Esophagus (tissue), 2 donors: ENCODE results near the gene KCNMA1. TPM values are rescaled to one million over a fixed set of nuclear protein-coding genes. Genes with fewer than 3 reads are reported as not detected.
"Not testable (repeated sequence)": the region's sequence is repeated elsewhere in the genome, so short reads cannot be mapped to it uniquely, and the experiment has no call there.

ENCODE experiments used
- H3K27ac ChIP-seq, 2 donors: one replicate each; pipeline ENCODE4 v1.5.1; 2013; ENCODE audit warnings: low read depth in 2 of 2, mild to moderate bottlenecking in 2 of 2, inconsistent platforms in 1 of 2, low read length in 1 of 2, moderate library complexity in 1 of 2
- H3K27me3 ChIP-seq, 2 donors: one replicate each; pipeline ENCODE4 v1.6.1; 2013; ENCODE audit warnings: low read length in 2 of 2, control low read depth in 1 of 2, mild to moderate bottlenecking in 1 of 2; ENCODE audit not compliant: insufficient read depth in 2 of 2, control insufficient read depth in 1 of 2
- H3K36me3 ChIP-seq, 2 donors: one replicate each; pipeline ENCODE4 v1.6.1; 2013; ENCODE audit warnings: low read length in 1 of 2; ENCODE audit not compliant: control insufficient read depth in 2 of 2, insufficient read depth in 2 of 2
- H3K4me1 ChIP-seq, 2 donors: one replicate each; pipeline ENCODE4 v1.6.1; 2013; ENCODE audit warnings: low read length in 1 of 2; ENCODE audit not compliant: control insufficient read depth in 2 of 2, insufficient read depth in 2 of 2
- H3K4me3 ChIP-seq, 2 donors: one replicate each; pipeline ENCODE4 v1.5.1; 2013; ENCODE audit warnings: low read length in 2 of 2, mild to moderate bottlenecking in 2 of 2, low read depth in 1 of 2, moderate library complexity in 1 of 2
- H3K9me3 ChIP-seq, 2 donors: one replicate each; pipeline ENCODE4 v1.6.1; 2013; ENCODE audit warnings: mild to moderate bottlenecking in 2 of 2, low read depth in 1 of 2, low read length in 1 of 2, moderate library complexity in 1 of 2; ENCODE audit not compliant: control insufficient read depth in 2 of 2, insufficient read depth in 1 of 2
- WGBS, 2 donors: extraction: QIAGEN DNeasy Blood & Tissue Kit; methylation state at CpG; one replicate each; pipeline ENCODE4 v1.1.7; 2013; 5-methylcytosine and 5-hydroxymethylcytosine counted together
- polyA plus RNA-seq, 2 donors: library from polyadenylated mRNA; stranded (reverse); fragments of 200-250 nt; gene quantifications; one replicate each; pipeline ENCODE4 v1.2.3, GENCODE V29; 2013
- donor health status: healthy with polysubstance abuse.
- donor health status: Bipolar disorder and iron deficiency.

The KCNMA1 gene
- polyA plus RNA-seq, 2 donors, result 8.4 to 11.2 TPM

DNA sequence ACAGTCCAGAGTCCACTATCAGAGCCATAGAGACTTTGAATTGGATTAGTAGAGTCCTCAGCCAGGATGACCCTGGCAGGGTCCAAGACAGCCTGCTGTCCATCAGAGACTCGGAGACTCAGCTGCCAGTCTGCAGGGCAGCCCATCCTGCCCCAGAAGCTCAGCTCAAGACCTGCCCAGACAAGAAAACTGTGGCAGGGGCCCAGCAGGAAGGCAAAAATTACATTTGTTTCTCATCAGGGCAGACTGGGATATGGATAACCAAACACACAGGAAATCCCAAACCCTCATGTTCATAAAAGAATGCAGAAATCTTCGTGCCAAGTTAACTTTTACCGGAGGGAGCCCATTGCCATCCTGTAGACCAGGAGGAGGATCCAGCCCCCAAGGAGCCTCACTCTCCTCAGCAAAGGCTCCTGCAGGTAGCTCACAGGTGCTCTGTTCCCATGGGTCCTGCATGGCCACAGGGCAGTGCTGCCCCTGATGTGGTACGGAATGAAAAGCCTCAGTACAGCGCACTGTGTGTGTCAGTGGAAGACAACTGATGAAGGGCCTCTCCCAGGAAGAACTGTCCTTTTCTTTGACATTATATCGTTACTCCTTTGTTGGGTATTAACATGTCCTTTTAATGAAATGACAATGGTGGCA lies 222.2 kb downstream of the KCNMA1 start:
- H3K27ac ChIP-seq, result no peak overlapping the region
- 54 to 56% methylated on average over 6 of the region's 6 CpGs for WGBS, 2 donors
- no peaks in the 10 kb centered on the region for H3K9me3 ChIP-seq
- H3K4me3 ChIP-seq, result no peak overlapping the region
- H3K36me3 ChIP-seq, result no peaks in the 10 kb centered on the region
- H3K27me3 ChIP-seq, result no peaks in the 10 kb centered on the region
- H3K4me1 ChIP-seq, result peaks cover 4 to 35% of the 10 kb centered on the region in 2 donors

DNA sequence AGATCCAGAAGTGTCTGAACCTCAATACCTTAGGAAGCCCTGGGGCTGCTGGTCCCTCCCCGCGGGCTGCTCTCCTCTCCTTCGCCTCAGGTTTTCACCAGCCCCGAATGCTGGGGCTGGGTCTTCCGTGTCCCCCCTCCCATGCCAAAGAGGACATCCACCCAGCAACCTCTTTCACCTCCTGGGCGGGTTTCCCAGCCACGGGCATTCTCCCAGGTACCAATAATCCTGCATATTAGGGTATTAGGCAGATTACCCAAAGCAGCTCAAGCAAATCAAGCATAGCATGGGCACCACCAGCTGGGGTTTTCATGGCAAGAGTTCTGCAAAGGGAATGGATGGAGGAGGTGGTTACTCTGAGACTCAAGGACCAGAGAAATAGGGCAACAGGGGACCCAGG lies 224.4 kb downstream of the KCNMA1 start:
- H3K4me1 ChIP-seq, result peaks cover 4 to 47% of the 10 kb centered on the region in 2 donors
- 59 to 65% methylated on average over 7 of the region's 7 CpGs for WGBS, 2 donors
- H3K27me3 ChIP-seq, result no peaks in the 10 kb centered on the region
- no peak overlapping the region for H3K27ac ChIP-seq
- H3K9me3 ChIP-seq, result no peaks in the 10 kb centered on the region
- no peaks in the 10 kb centered on the region for H3K36me3 ChIP-seq
- H3K4me3 ChIP-seq, result no peak overlapping the region

DNA sequence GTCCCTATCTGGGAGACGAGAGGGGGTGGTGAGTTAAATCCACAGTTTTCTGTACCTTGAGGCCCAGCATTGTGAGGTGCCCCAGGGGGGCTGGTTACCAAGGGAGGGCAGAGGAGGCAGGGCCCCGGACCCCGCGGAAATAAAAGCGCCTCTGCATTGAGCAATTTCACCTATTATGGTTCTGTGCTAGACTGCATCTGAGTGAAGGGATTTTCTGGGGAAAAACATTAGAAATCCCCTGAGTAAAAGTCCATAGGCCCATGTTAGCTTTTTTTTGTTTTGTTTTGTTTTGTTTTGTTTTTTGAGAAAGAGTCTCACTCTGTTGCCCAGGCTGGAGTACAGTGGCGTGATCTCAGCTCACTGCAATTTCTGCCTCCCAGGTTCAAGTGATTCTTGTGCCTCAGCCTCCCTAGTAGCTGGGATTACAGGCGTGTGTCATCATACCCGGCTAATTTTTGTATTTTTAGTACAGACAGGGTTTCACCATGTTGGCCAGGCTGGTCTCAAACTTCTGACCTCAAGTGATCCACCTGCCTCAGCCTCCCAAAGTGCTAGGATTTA lies 225.0 kb downstream of the KCNMA1 start:
- H3K36me3 ChIP-seq, H3K9me3 ChIP-seq, H3K27ac ChIP-seq, H3K4me3 ChIP-seq, H3K27me3 ChIP-seq: not testable (repeated sequence)
- WGBS, 2 donors, result 81 to 83% methylated on average over 8 of the region's 8 CpGs
- peaks cover 2 to 44% of the 10 kb centered on the region in 2 donors for H3K4me1 ChIP-seq

DNA sequence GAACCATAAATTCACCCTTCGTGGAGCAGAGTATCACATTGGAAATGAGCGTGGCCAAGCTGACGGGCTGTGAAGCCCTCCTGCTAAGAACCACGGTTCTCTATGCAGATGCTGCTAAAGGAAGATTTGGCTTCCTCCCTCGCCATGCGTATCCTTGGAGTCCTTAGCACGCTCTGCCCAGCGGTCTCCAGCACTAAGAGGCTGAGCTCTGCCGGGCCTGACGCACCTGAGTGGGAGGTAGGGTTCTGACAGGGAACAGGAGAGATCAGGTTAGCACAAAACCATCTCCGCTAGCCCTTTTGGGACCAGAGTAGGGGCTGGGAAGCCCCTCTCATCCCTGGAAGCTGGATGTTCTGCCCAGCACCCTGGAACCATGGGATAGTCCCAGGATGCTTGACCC lies 225.8 kb downstream of the KCNMA1 start:
- Histone ChIP-seq H3K27me3 (no peaks in the 10 kb centered on the region), H3K9me3 (no peaks in the 10 kb centered on the region), H3K27ac (no peak overlapping the region), H3K4me3 (no peak overlapping the region), H3K4me1 (peaks cover 0 to 41% of the 10 kb centered on the region in 2 donors), H3K36me3 (no peaks in the 10 kb centered on the region)
- WGBS, 2 donors, result 89% methylated on average over 11 of the region's 11 CpGs

DNA sequence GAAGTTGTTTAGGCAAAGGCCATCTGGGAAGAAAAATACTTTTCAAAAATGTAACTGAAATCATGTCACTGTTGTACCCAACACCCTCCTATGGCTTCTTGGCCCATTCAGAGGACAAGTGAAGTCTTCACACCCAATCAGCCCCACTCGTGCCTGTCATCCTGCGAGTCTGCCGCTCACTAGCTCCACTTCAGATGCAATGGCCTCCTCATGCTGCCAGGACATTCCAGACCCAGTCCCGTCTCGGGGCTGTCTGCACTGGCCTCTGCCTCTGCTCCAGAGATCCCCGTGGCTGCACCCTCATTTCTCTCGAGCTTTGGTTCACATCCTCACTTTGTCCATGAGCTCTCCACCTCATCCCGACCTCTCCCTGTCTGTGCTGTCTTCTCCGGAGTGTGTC lies 227.1 kb downstream of the KCNMA1 start:
- H3K27me3 ChIP-seq, result no peaks in the 10 kb centered on the region
- no peaks in the 10 kb centered on the region for H3K9me3 ChIP-seq
- H3K4me1 ChIP-seq, result peaks cover 4 to 41% of the 10 kb centered on the region in 2 donors
- peak overlapping the region; percentile 14 to 38 for H3K27ac ChIP-seq
- H3K4me3 ChIP-seq, result no peak overlapping the region
- H3K36me3 ChIP-seq, result no peaks in the 10 kb centered on the region
- WGBS, 2 donors, result 50 to 52% methylated on average over 9 of the region's 9 CpGs

DNA sequence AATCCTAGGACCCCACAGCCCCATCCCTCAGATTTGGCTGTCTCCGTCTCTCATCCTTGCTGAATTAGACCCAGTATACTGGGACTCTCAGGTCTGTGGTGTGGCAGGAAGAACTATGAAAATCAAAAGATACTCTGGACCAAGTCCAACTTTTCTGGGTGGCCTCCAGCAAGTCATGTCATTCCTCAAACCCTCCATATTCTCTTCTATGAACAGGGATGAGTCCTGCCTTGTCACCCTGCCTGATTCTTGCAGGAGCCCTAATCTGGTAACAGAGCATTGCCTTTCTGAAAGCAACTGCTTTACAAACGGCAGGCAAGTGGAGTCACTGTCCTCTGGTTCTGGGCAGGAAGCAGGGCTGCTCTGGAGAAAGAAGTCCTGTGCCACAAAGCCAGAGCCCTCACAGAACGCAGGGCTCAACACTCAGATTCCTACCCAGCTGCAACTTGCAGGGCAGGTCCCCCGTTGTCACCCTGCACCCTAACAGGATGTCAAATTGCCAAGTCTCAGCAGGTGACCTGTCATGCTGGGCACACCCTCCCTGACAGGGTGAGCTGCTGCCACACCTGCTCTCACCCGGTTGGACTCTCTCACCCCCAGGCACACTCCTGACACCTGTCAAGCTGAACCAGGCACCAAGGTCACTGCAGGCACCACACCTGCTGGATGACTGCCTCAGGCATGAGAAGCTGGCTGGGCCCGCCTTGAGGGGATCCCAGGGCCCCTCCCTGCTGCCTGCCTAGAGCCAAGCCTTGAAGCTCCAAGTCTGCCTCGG lies 227.7 kb downstream of the KCNMA1 start:
- Histone ChIP-seq H3K36me3 (no peaks in the 10 kb centered on the region), H3K4me3 (no peak overlapping the region), H3K4me1 (peaks cover 4 to 37% of the 10 kb centered on the region in 2 donors), H3K9me3 (no peaks in the 10 kb centered on the region), H3K27me3 (no peaks in the 10 kb centered on the region), H3K27ac (peak overlapping the region; percentile 46 to 70)
- 35 to 36% methylated on average over 7 of the region's 7 CpGs for WGBS, 2 donors

DNA sequence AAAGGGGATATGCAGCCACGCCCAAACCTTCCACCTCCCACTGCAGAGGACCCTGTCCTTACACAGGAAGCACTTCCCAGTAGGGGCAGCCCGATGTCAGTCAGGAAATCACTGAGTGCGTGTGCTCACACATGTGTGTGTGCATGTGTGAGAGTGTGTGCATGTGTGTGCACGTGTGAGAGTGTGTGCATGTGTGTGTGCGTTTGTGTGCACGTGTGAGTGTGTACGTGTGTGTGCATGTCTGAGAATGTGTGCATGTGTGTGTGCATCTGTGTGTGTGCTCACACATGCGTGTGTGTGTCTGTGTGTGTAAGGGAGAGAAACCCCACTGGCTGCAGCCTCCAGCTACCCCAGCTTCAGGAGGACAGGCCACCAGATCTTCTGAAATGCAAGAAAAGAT lies 229.3 kb downstream of the KCNMA1 start:
- Histone ChIP-seq H3K27ac (no peak overlapping the region), H3K4me1 (peaks cover 4 to 36% of the 10 kb centered on the region in 2 donors), H3K9me3 (no peaks in the 10 kb centered on the region), H3K27me3 (no peaks in the 10 kb centered on the region), H3K36me3 (no peaks in the 10 kb centered on the region), H3K4me3 (no peak overlapping the region)
- 87 to 90% methylated on average over 8 of the region's 8 CpGs for WGBS, 2 donors

DNA sequence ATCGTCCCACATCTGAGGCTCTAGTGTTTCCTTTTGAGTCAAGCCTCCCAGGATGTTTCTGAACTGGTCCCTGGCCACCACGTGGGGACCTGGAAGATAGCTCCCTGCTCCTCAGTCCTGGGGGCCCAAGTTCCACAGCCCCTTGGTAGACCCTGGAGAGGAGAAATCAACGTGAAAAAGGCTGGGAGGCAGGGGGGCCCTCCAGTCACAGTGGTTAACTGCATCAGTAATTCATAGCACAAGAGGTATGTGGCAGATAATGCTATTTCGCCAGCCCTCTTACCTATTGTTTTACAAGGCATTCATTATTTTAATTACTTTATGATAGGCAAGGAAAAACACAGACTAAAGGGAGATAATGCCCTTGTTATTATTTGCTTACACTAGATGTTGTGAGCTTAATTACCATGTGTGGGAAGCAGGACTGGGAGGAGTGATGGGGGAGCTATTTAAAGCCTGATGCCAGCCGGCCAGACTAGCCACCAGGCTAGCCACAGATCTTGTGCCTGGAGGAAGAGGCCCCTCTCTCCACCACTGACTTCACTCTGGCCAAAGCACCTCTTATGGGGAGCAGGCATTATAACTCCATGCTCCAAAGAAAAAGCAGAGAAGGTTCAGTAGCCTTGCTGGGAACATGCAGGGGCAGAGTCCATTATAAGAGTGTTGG lies 230.7 kb downstream of the KCNMA1 start:
- Histone ChIP-seq H3K27me3 (no peaks in the 10 kb centered on the region), H3K36me3 (peaks cover 0 to 3% of the 10 kb centered on the region in 2 donors), H3K4me1 (peaks cover 4 to 34% of the 10 kb centered on the region in 2 donors), H3K9me3 (no peaks in the 10 kb centered on the region), H3K27ac (no peak overlapping the region), H3K4me3 (no peak overlapping the region)
- 64 to 70% methylated on average over 5 of the region's 5 CpGs for WGBS, 2 donors

DNA sequence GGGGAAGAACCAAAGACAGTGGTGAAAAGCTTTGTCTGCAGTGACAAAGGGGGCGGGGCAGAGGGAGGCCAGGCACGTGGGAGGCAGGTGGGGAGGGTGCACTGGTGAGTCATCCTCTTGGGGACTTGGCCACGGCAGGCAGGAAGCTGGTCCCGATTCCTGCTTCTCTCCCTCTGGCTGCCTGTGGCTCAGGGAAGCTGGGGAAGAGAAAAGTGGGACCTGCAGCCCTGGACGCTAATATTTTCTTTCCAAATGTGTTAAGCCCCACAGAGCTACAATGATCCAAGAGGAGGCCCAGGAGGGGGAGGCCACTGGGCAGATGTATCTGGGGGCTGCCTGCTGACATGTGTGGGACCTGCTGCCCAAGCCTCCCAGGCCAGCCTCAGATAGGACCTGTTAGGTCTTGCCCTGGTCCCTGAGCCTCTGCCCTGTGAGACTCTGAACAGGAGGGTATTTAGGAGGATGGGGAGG lies 231.8 kb downstream of the KCNMA1 start:
- peaks cover 0 to 3% of the 10 kb centered on the region in 2 donors for H3K36me3 ChIP-seq
- no peaks in the 10 kb centered on the region for H3K27me3 ChIP-seq
- no peak overlapping the region for H3K27ac ChIP-seq
- WGBS, 2 donors, result 9 to 17% methylated on average over 5 of the region's 5 CpGs
- H3K4me1 ChIP-seq, result peaks cover 4 to 36% of the 10 kb centered on the region in 2 donors
- H3K9me3 ChIP-seq, result no peaks in the 10 kb centered on the region
- H3K4me3 ChIP-seq, result no peak overlapping the region
